CD4-positive, alpha-beta T cell treated with Interleukin-17A for 1 hour (primary cell): ENCODE measurements around the gene ZFHX3.

Source experiments
- DNase-seq: peaks from one replicate; pipeline ENCODE4 v3.0.0-alpha.2; 2020

The ZFHX3 gene

DNA sequence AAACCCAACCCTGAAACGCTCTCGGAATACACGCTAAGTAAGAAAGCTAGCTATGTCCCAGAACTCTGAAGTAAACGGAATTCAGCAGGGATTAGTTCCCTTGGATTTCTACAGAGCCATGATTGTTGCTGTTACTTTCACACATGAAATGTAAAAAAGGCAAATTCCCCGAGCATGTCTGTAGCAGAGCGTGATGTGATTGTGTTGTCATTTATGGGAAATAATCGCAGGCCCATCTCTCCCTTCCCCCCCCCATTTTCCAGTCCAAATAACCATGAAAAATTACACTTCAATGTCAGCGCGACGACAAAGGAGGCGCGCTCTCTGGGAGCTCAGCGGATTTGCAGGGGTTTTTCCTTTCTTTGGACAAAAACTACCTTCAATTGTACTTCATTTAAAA lies 209.0 kb downstream of the ZFHX3 start:
- DNase-seq: no peak

- no peak for DNase-seq
Observed at GRCh38 chr16:72838586-72838910, 209.4 kb downstream of the ZFHX3 start.

GRCh38 chr16:72837846-72838585 lies 209.9 kb downstream of the ZFHX3 start:
- no peak for DNase-seq

DNA sequence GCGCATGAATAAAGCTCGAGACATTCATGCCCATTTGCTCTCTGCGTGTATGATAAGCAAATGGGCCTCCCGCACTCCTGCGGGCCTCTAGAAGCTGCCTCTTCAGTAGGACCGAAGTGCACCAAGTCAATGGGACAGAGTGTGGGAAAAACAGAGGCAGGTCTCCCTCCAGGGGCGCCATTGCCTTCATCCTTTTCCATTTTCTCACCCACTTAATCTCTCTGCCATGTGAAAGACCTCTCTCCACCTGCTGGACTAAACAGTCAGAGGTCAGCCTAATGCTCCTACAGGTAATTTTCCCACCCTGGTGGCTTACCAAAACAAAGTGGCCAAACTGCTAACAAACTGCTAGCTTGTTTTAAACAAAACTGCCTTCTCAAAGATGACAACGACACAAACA lies 210.9 kb downstream of the ZFHX3 start:
- no peak for DNase-seq

DNA sequence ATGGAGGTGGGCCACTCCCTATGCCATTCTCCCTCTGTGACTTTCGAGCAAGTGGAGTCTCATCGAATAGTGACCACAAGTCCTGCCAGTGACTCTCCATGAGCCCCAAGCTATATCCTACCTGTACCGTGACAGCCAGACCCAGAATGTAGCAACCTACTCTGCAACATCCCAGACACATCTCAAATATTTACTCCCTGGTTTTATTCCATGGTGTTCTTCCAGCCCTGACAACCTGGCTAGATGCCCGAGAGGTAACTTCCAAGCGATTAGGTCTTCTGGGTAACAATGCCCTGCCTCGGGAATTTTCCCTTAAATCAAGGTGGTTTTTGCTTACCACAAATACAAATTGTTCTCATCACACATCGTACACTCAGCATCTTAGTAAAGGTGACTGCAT lies 211.7 kb downstream of the ZFHX3 start:
- no peak for DNase-seq

DNA sequence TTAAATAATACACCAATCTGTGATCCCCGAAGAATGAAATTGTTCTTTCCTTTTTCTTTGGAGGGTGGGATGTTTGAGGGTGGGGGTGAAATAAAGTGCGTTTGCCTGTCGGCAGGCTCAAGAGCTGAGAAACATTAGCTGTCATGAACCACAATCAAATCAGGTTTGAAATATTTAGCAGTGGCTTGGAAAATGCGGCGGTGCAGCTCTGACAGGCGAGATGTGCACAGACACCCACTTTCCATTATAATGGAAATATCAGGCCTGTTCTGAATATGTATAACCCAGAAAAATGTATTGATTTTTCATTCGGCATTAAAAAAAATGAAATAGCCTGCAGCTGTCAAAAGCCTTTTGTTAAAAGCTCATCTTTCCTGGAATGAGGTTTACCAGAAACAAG lies 212.8 kb downstream of the ZFHX3 start:
- no peak for DNase-seq

DNA sequence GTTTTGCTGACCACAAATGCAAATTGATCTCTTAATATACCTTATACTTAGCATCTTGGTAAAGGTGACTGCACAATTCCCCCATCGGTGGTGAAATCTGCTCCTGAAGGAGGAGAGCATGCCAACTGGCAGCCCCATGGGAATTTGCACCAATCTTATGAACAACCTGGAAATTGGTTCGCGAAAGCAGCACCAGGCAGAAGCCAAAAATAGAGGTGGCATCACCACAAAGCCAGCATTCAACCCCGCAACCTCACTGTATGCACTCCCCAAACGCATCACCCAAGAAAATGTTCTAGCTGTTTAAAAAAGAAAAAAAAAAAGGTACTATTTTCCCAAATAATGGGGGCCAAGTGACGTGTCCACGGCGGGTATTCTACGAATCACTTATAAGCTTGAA lies 213.4 kb downstream of the ZFHX3 start:
- no peak for DNase-seq

GRCh38 chr16:72833969-72834368 lies 214.0 kb downstream of the ZFHX3 start:
- DNase-seq: no peak

GRCh38 chr16:72833482-72833881 lies 214.4 kb downstream of the ZFHX3 start:
- DNase-seq: no peak

DNA sequence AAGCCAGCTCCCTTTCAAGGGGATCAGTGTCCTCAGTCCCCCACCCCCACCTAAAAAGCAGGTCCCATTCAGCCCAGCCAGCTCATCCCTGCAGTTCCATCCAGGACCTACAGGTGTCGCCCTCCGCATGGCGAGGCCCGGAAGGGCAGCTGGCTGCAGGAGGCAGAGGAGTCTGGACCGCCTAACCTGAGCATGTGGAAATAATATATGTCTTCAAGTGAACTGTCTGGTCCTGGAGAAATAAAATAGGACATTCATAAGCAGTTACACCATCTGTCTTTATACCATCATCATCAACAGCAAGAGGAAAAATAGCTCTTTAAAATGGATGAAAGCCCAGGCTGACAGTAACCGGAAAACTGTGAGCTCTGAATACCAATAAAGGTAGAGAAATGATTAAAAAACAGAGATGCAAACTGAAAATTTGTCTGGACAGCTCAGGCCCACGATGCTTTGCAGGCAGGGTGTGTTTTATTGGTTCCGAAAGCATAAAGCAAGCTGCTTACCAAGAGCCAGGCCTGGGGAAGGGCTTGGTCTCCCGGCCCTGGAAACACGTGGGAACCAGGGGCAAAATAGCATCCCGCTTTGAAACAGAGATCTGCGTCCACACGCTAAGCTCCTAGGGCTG lies 215.2 kb downstream of the ZFHX3 start:
- DNase-seq: peak; percentile 51

DNA sequence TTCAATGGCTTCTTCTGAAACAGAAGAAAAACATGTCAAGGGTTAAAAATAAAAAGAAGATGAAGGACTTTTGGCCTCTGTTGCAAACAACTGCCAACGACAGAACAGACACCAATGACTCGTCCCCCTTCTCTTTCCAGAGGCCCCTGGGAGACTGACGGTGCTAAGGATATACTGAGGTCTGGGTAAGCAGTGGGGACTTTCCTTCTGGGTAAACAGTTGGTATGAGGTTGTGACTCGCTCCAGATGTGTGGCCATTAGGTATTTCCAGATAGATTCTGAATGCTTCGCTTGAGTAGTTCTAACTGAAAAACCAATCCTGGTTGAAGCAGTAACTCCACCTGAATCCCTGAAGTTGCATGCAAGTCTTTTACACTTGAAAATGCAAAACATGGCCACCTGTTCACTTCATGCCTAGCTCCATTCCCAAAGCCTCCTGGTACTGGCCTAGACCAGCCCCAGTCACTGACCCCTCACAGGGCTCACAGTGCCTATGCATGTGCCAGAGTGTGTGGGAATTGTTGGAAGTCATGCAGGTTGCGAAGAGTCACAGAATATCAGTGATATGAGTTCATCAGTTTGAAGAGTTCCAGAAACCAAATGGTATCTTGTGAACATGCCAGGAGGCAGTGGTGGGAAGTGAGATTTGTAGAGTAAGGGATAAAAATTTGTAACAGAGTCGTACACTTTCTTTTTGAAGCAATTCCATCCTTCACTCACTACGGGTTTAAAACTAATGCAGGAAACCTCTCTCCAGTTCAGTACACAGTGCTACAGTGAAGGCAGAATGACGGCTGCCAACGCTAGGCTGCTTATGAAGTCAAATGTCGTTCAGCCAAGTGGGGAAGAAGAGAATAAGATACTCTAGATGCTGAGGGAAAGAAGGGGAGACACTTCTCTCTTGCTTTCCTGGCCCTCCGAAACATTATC lies 217.8 kb downstream of the ZFHX3 start:
- DNase-seq: no peak

- DNase-seq: no peak
Observed at GRCh38 chr16:72827866-72828265, 220.1 kb downstream of the ZFHX3 start.

DNA sequence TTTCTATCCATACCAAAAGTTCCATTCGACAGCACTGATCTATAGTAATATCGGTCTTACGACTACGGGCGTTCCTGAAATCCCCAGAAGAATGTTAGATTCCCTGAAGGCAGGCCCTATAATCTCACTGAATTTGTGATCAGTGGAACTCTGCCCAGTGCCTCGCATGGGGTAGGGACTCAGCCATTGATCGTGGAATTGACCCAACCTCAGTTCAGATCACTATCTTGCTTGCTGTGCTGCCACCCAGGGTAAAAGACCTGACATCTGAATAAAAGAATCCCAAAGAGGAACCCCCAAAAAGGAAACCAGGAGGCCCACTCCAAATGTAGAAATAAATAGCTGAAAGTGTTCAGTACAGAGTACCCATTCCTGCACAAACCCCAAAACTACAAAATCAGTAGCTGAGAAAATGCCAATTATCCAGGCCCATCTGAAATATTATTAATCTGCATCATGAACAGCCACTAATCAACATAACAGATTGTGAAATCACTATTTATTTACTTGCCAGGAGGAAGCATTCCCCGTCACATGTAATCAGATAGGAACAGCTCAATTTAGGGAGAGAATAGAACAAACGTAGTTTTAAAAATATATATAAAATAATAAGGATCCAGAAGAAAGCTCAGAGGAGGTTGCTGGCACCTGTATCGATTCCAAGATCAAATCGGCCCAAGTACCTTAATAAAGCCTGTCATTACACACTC lies 221.9 kb downstream of the ZFHX3 start:
- DNase-seq: no peak

DNA sequence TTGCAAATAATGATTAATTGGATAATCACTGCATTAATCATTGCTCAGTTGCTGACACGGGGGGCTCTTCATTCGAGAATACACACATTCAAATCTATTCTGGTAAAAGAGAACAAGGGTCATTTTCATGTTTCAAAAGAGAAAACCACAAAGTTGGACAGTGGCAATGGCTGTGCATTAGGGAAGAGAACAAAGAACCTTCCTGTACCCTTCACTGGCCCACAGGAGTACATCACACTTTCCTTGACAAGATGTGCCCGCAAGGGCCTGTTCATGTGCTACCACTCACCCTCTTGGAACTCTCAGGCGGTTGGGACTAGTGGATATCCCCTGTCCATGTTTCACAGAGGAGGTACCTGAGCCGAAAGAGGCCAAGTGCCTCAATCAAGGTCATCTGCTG lies 223.2 kb downstream of the ZFHX3 start:
- no peak for DNase-seq

DNA sequence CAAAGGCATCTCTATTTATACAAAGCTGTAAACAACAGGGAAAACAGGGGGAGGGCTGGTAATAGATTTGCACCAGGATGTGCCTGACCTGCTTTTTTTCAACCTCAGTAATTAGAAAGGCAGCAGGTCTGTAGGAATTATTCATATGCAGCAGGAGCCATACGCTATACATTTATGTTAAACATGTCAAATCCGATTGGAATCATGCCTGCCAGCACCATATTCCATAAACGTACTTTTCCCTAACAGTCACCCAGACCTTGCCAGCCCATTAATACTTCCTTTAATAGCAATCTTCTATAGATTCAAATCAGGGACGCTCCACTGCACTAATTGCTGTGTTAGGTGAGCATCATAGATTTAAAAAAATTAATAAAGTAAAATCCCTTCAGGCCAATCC lies 223.9 kb downstream of the ZFHX3 start:
- DNase-seq: no peak

DNA sequence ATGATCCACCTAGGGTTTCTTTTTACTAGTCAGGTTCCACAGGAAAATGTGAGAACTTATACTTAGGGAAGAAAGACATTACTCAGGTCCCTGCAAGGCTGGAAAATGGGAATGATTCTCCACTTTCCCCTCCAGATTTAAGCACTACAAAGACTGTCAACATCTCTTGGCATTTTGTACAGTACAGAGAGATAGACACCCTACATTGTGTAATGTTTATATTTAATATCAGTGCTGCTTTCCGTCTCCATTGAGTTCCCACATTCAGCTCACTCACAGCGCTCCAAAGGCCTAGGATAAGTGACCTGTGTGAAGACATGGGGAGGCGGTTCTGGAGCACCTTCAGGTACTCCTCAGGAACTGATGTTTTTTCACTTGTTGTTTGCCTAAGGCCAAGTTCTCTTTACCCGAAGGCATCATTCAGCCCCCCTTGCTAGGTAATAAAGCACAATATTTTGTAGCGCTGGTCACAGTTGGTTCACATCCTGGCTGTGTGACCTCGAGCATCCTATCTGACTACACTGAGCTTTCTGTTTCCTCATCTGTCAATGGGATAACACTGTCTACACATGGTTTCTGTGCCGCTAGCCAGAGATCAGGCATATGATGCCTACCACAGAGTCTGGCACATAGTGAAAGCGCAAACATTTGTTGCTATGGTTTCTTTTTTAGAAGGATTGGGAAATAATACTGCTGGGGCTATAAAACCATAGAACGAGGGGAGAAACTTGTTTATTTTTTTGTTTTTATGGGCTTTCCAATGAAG lies 226.6 kb downstream of the ZFHX3 start:
- DNase-seq: no peak

- DNase-seq: no peak
Observed at GRCh38 chr16:72819345-72819744, 228.6 kb downstream of the ZFHX3 start.

- no peak for DNase-seq
Observed at GRCh38 chr16:72818236-72818845, 229.6 kb downstream of the ZFHX3 start.

GRCh38 chr16:72815348-72816318 lies 232.3 kb downstream of the ZFHX3 start:
- DNase-seq: no peak

GRCh38 chr16:72814226-72814625 lies 233.7 kb downstream of the ZFHX3 start:
- no peak for DNase-seq

DNA sequence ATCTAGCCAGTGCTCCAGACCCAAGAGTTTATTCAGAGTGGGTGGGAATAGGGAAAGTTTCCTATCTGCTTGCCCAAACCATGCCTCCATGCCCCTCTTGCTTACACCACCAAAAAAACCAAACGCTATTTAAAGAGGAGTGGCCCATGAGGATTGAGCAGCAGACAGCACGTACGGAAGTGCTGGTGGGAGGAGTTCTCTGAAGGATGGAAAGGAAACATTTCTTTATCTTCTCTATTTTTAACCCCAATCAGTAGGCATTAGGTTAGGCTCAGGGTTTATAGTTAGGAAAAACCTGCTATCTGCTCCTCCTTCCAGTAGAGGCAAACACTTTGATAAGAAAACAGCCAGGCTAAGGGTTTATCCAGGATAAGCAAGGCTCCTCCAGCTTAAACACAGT lies 235.3 kb downstream of the ZFHX3 start:
- no peak for DNase-seq
